BLaER1 (cell line): Measurements from ENCODE around the gene EFNA1.

Experiments used
- H3K27ac ChIP-seq: shearing (Covaris generic); formaldehyde crosslinking; 2 replicates; pipeline ENCODE4 v1.8.1; 2022
- H3K27me3 ChIP-seq: shearing (Covaris generic); formaldehyde crosslinking; 2 replicates; pipeline ENCODE4 v1.8.1; 2022
- H3K36me3 ChIP-seq: shearing (Covaris generic); formaldehyde crosslinking; 2 replicates; pipeline ENCODE4 v1.8.1; 2022
- H3K4me1 ChIP-seq: shearing (Covaris generic); formaldehyde crosslinking; 2 replicates; pipeline ENCODE4 v1.8.1; 2022
- H3K4me2 ChIP-seq: shearing (Covaris generic); formaldehyde crosslinking; 2 replicates; pipeline ENCODE4 v1.8.1; 2022
- H3K4me3 ChIP-seq: shearing (Covaris generic); formaldehyde crosslinking; 2 replicates; pipeline ENCODE4 v1.8.1; 2022
- H3K9ac ChIP-seq: shearing (Covaris generic); formaldehyde crosslinking; 2 replicates; pipeline ENCODE4 v1.8.1; 2022
- H3K9me3 ChIP-seq: shearing (Covaris generic); formaldehyde crosslinking; 2 replicates; pipeline ENCODE4 v1.8.1; 2022
- H4K20me1 ChIP-seq: shearing (Covaris generic); formaldehyde crosslinking; 2 replicates; pipeline ENCODE4 v1.8.1; 2022
- Cebpa-rat ChIP-seq: shearing (Covaris generic); IDR thresholded peaks from 2 replicates; pipeline ENCODE4 v1.8.1; 2022

The EFNA1 gene

DNA sequence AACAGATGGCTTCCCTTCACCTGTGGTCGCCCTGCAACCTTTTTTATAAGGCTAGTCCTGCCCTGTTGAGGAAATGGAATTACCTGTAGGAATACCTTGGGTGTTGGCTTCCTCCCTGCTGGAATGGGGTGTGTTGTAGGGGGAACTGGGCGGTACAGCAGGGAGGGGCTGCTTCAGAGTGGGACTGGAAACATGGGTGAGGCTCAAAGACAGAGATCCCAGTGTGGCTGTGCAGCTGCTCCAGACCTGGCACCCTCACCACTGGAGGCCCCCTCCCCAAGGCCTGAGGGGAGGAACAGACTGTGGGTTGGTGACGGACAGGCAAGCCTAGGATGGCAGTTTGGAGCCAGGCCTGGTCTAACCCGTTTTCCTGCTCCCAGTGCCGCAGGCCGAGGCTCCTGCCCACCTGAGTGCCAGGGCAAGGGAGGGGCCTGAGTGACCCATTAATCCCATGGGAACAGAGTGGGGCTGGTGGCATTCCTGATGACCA lies 44.6 kb upstream of the EFNA1 start:
- no peaks in the 10 kb centered on the region for H3K36me3 ChIP-seq
- no peak overlapping the region for H3K9ac ChIP-seq
- H3K9me3 ChIP-seq = no peaks in the 10 kb centered on the region
- H3K27me3 ChIP-seq = peaks cover 53% of the 10 kb centered on the region
- H3K4me1 ChIP-seq = peaks cover 89% of the 10 kb centered on the region
- no peak overlapping the region for H3K27ac ChIP-seq
- peak overlapping the region; percentile 70 for H3K4me3 ChIP-seq
- peak overlapping the region; percentile 100 for H3K4me2 ChIP-seq
- no peak for TF ChIP-seq Cebpa-rat
- peaks cover 58% of the 10 kb centered on the region for H4K20me1 ChIP-seq

GRCh38 chr1:155083865-155084721 lies 43.6 kb upstream of the EFNA1 start:
- Histone ChIP-seq H3K4me1 (peaks cover 79% of the 10 kb centered on the region), H3K9me3 (no peaks in the 10 kb centered on the region), H4K20me1 (peaks cover 55% of the 10 kb centered on the region), H3K9ac (no peak overlapping the region), H3K27me3 (peaks cover 49% of the 10 kb centered on the region), H3K27ac (no peak overlapping the region), H3K4me2 (peak overlapping the region; percentile 100), H3K4me3 (peak overlapping the region; percentile 75), H3K36me3 (no peaks in the 10 kb centered on the region)
- no peak for TF ChIP-seq Cebpa-rat

- Histone ChIP-seq H3K9me3 (no peaks in the 10 kb centered on the region), H3K4me2 (peak overlapping the region; percentile 100), H3K27me3 (peaks cover 41% of the 10 kb centered on the region), H3K4me3 (peak overlapping the region; percentile 75), H4K20me1 (peaks cover 47% of the 10 kb centered on the region), H3K27ac (peak overlapping the region; percentile 82), H3K36me3 (no peaks in the 10 kb centered on the region), H3K9ac (peak overlapping the region; percentile 80), H3K4me1 (peaks cover 71% of the 10 kb centered on the region)
- no peak for TF ChIP-seq Cebpa-rat
Measured at GRCh38 chr1:155084722-155085503, 42.8 kb upstream of the EFNA1 start.

GRCh38 chr1:155085504-155086127 lies 42.1 kb upstream of the EFNA1 start:
- no peak for TF ChIP-seq Cebpa-rat
- H3K4me1 ChIP-seq = peaks cover 64% of the 10 kb centered on the region
- peak overlapping the region; percentile 82 for H3K27ac ChIP-seq
- no peaks in the 10 kb centered on the region for H3K9me3 ChIP-seq
- H3K4me2 ChIP-seq = peak overlapping the region; percentile 100
- peaks cover 40% of the 10 kb centered on the region for H4K20me1 ChIP-seq
- H3K27me3 ChIP-seq = peaks cover 34% of the 10 kb centered on the region
- no peaks in the 10 kb centered on the region for H3K36me3 ChIP-seq
- peak overlapping the region; percentile 75 for H3K4me3 ChIP-seq
- H3K9ac ChIP-seq = peak overlapping the region; percentile 80

- H4K20me1 ChIP-seq = peaks cover 33% of the 10 kb centered on the region
- H3K9me3 ChIP-seq = no peaks in the 10 kb centered on the region
- H3K36me3 ChIP-seq = no peaks in the 10 kb centered on the region
- H3K4me3 ChIP-seq = peak overlapping the region; percentile 75
- H3K27ac ChIP-seq = peak overlapping the region; percentile 79
- H3K27me3 ChIP-seq = peaks cover 28% of the 10 kb centered on the region
- peak overlapping the region; percentile 100 for H3K4me2 ChIP-seq
- H3K9ac ChIP-seq = peak overlapping the region; percentile 72
- no peak for TF ChIP-seq Cebpa-rat
- peaks cover 62% of the 10 kb centered on the region for H3K4me1 ChIP-seq
Measured at GRCh38 chr1:155086128-155086741, 41.4 kb upstream of the EFNA1 start.

GRCh38 chr1:155086856-155087535 lies 40.7 kb upstream of the EFNA1 start:
- Histone ChIP-seq H3K4me2 (peak overlapping the region; percentile 100), H3K27ac (peak overlapping the region; percentile 79), H3K9ac (peak overlapping the region; percentile 72), H3K9me3 (no peaks in the 10 kb centered on the region), H3K4me3 (peak overlapping the region; percentile 75), H3K36me3 (no peaks in the 10 kb centered on the region), H3K27me3 (peaks cover 20% of the 10 kb centered on the region), H3K4me1 (peaks cover 62% of the 10 kb centered on the region), H4K20me1 (peaks cover 26% of the 10 kb centered on the region)
- no peak for TF ChIP-seq Cebpa-rat

- no peaks in the 10 kb centered on the region for H3K9me3 ChIP-seq
- H3K36me3 ChIP-seq = no peaks in the 10 kb centered on the region
- no peak for TF ChIP-seq Cebpa-rat
- H3K27ac ChIP-seq = peak overlapping the region; percentile 47; the same call in 1 of the 2 replicates
- no peaks in the 10 kb centered on the region for H4K20me1 ChIP-seq
- no peak overlapping the region for H3K4me3 ChIP-seq
- H3K9ac ChIP-seq = peak overlapping the region; percentile 36; the same call in 1 of the 2 replicates
- peak overlapping the region; percentile 78 for H3K4me2 ChIP-seq
- peaks cover 62% of the 10 kb centered on the region for H3K4me1 ChIP-seq
- H3K27me3 ChIP-seq = no peaks in the 10 kb centered on the region
Measured at GRCh38 chr1:155091071-155092051, 36.3 kb upstream of the EFNA1 start.

- TF ChIP-seq Cebpa-rat = no peak
- no peak overlapping the region for H3K4me3 ChIP-seq
- H4K20me1 ChIP-seq = no peaks in the 10 kb centered on the region
- no peak overlapping the region for H3K9ac ChIP-seq
- H3K4me2 ChIP-seq = peak overlapping the region; percentile 78
- no peaks in the 10 kb centered on the region for H3K36me3 ChIP-seq
- H3K27me3 ChIP-seq = no peaks in the 10 kb centered on the region
- no peak overlapping the region for H3K27ac ChIP-seq
- peaks cover 54% of the 10 kb centered on the region for H3K4me1 ChIP-seq
- no peaks in the 10 kb centered on the region for H3K9me3 ChIP-seq
Measured at GRCh38 chr1:155092131-155092530, 35.5 kb upstream of the EFNA1 start.
